Right atrium auricular region (tissue), 2 donors: ENCODE results near the gene MLANA. TPM values are rescaled to one million over a fixed set of nuclear protein-coding genes. Genes with fewer than 3 reads are reported as not detected.

Source experiments
- DNase-seq: peaks from one replicate; pipeline ENCODE4 v3.0.0-alpha.2; 2019; ENCODE audit warnings: low spot score
- H3K27ac ChIP-seq, 2 donors: fragments of 200-600 bp; sonication (generic); 1 replicate in 1 of 2; 2 replicates in 1 of 2; pipeline ENCODE4 v1.5.1; 2016 to 2019
- H3K27me3 ChIP-seq, 2 donors: fragments of 200-600 bp; sonication (generic); one replicate each; pipeline versions ENCODE4 v1.5.1 to v1.6.0; 2017 to 2019
- H3K36me3 ChIP-seq: fragments of 200-600 bp; sonication (generic); one replicate; pipeline ENCODE4 v1.5.1; 2016
- H3K4me1 ChIP-seq, 2 donors: fragments of 200-600 bp; sonication (generic); one replicate each; pipeline versions ENCODE4 v1.5.1 to v1.6.0; 2017 to 2019
- H3K4me3 ChIP-seq, 2 donors: fragments of 200-600 bp; sonication (generic); 1 replicate in 1 of 2; 2 replicates in 1 of 2; pipeline ENCODE4 v1.5.1; 2017 to 2019; ENCODE audit warnings: mild to moderate bottlenecking in 1 of 2, moderate library complexity in 1 of 2
- H3K9me3 ChIP-seq, 2 donors: fragments of 200-600 bp; sonication (generic); one replicate each; pipeline ENCODE4 v1.5.1; 2019
- total RNA-seq, 2 donors: library from RNA; depleted of rRNA; stranded (reverse); fragments of >200 nt; gene quantifications; one replicate each; pipeline ENCODE4 v1.1.0, GENCODE V29; 2016
- TF ChIP-seq, protein P1 (sequence below), 2 donors: fragments of 200-600 bp; sonication (generic); IDR thresholded peaks; one replicate each; pipeline ENCODE4 v1.5.1; 2019; ENCODE audit warnings: antibody characterized with exemption in 2 of 2

The MLANA gene
- total RNA-seq, 2 donors from 2014 or later = not detected

DNA sequence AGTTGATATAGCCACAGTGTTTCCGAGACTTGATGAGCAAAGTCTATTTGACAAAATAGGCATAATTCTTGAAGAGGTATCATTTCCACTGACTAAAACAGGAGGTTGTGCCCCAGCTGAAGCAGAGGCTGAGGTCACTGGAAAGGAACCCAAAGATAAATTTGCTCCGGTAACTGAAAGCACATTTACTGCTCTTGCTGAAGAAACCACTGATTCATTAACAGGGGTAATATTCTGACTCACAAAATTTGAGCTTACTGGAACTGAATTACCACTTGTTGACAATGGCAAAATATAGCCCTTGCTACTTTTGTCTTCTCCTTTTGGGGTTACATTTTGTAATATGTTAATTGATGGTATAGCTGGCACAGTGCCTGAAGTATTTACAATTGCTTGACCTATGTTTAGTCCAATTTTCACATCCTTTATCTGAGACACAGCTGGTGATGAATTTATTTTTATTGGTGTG is 30.2 kb downstream of the MLANA start:
- Histone ChIP-seq H3K4me1 (no peaks in the 10 kb centered on the region), H3K9me3 (no peaks in the 10 kb centered on the region), H3K4me3 (no peak overlapping the region), H3K27me3 (no peaks in the 10 kb centered on the region), H3K27ac (no peak overlapping the region), H3K36me3 (peaks cover 49% of the 10 kb centered on the region)
- TF ChIP-seq, protein P1, sequence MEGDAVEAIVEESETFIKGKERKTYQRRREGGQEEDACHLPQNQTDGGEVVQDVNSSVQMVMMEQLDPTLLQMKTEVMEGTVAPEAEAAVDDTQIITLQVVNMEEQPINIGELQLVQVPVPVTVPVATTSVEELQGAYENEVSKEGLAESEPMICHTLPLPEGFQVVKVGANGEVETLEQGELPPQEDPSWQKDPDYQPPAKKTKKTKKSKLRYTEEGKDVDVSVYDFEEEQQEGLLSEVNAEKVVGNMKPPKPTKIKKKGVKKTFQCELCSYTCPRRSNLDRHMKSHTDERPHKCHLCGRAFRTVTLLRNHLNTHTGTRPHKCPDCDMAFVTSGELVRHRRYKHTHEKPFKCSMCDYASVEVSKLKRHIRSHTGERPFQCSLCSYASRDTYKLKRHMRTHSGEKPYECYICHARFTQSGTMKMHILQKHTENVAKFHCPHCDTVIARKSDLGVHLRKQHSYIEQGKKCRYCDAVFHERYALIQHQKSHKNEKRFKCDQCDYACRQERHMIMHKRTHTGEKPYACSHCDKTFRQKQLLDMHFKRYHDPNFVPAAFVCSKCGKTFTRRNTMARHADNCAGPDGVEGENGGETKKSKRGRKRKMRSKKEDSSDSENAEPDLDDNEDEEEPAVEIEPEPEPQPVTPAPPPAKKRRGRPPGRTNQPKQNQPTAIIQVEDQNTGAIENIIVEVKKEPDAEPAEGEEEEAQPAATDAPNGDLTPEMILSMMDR (IDR thresholded peaks at IDR 0.05) = no peak
- DNase-seq = no peak

DNA sequence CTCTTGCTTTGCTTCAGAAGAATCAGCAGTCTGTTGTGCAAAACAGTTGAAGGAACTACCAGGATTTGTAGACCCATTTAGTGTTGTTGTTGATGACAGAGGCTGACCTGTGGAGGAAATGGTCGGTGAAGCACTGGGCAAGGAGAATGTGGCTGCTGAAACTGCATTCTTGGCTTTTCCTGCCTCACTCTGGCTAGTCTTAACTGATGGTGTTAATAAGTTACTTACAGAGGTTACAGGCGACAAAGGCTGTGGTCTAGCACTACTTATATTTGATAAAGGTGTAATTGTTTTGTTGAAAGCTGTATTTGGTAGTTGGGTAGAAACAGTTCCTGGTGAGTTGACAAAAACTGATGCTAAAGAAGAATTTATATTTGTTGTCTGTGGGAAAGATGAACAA is 31.5 kb downstream of the MLANA start:
- peaks cover 49% of the 10 kb centered on the region for H3K36me3 ChIP-seq
- no peak overlapping the region for H3K4me3 ChIP-seq
- no peaks in the 10 kb centered on the region for H3K4me1 ChIP-seq
- no peak overlapping the region for H3K27ac ChIP-seq
- TF ChIP-seq, protein P1 (IDR thresholded peaks at IDR 0.05) = no peak
- no peaks in the 10 kb centered on the region for H3K27me3 ChIP-seq
- no peak for DNase-seq
- no peaks in the 10 kb centered on the region for H3K9me3 ChIP-seq

DNA sequence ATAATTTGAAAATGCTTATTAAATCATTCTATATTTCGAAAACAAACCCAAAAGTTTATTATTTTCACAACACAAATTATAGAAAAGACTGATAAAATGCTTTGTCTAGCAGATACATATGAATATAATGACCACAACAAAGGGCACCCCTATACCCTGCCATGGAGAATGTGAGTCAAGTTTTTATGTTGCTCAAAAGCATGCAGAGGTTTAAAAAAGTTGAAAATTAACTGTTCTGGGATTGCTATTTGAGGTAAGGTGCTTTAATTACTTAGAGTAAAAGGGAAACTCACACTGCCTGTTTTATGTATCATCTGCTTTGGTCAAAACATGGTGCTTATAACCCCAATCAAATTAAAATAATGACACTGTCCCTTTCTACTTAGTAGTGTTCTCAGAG is 41.0 kb downstream of the MLANA start:
- H3K4me3 ChIP-seq = no peak overlapping the region
- DNase-seq = no peak
- no peaks in the 10 kb centered on the region for H3K27me3 ChIP-seq
- H3K36me3 ChIP-seq = peaks cover 3% of the 10 kb centered on the region
- no peak overlapping the region for H3K27ac ChIP-seq
- TF ChIP-seq, protein P1 (IDR thresholded peaks at IDR 0.05) = no peak
- no peaks in the 10 kb centered on the region for H3K4me1 ChIP-seq
- H3K9me3 ChIP-seq = no peaks in the 10 kb centered on the region

DNA sequence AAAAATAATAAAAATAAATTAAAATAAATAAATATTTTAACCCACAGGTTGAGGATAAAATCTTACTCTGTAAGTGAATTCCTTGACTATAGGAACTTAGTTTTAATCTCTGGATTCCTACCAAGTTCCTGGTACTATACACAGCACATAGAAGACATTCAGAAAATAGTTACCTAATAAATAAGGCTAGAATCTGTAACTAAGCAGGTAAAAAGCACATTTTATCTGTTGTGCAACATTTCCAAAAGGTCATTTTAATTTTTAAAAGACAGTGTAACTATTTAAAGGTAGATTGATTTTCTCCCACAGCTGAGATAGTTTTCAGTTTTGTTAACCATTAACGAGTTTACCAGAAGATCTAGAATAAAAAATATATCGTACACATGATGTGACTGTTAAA is 47.8 kb downstream of the MLANA start:
- Histone ChIP-seq H3K36me3 (no peaks in the 10 kb centered on the region), H3K9me3 (no peaks in the 10 kb centered on the region), H3K27me3 (no peaks in the 10 kb centered on the region), H3K27ac (no peak overlapping the region), H3K4me3 (no peak overlapping the region), H3K4me1 (no peaks in the 10 kb centered on the region)
- no peak for DNase-seq
- TF ChIP-seq, protein P1 (IDR thresholded peaks at IDR 0.05) = no peak

DNA sequence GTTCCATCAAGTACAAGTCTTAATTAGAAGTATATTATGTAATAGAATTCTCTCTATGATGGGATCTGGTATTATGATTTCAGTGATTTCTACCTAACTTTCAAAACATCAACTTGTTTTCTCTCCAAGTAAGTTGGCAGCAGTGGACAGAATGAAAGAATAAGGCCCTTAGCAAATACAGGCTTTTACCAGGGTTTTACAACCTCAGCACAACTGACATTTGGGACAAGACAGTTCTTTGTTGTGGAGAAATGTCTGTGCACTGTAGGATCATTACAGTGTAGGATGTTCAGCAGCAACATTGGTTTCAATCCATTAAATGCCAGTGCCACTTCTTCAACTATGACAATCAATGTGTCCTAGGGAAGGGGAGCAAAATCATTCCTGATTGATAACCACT is 48.8 kb downstream of the MLANA start:
- Histone ChIP-seq H3K9me3 (no peaks in the 10 kb centered on the region), H3K4me1 (no peaks in the 10 kb centered on the region), H3K27me3 (no peaks in the 10 kb centered on the region), H3K4me3 (no peak overlapping the region), H3K27ac (no peak overlapping the region), H3K36me3 (no peaks in the 10 kb centered on the region)
- TF ChIP-seq, protein P1 (IDR thresholded peaks at IDR 0.05) = no peak
- no peak for DNase-seq

DNA sequence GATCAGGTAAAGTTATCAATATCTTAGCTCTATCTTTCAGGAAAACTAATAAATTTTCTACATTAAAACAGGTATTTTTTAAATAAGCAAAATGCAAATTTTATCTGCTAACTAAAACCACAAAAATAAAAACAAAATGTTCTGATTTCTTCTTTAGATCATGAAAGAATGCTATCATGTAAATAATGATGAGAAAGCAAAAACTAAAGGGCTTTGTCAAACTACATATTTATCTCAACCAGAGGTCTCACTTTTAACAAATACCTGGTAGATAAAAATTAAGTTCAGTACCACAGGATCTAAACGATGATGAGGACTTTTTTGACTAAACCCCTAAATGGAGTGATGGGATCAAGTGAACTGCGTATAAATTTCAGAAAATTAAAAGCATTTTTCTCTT is 50.5 kb downstream of the MLANA start:
- H3K4me1 ChIP-seq = no peaks in the 10 kb centered on the region
- H3K27me3 ChIP-seq = no peaks in the 10 kb centered on the region
- no peak for DNase-seq
- H3K9me3 ChIP-seq = no peaks in the 10 kb centered on the region
- H3K27ac ChIP-seq = no peak overlapping the region
- H3K4me3 ChIP-seq = no peak overlapping the region
- H3K36me3 ChIP-seq = no peaks in the 10 kb centered on the region
- TF ChIP-seq, protein P1 (IDR thresholded peaks at IDR 0.05) = no peak
